ENCODE results near the gene WWOX.

Gene WWOX

DNA sequence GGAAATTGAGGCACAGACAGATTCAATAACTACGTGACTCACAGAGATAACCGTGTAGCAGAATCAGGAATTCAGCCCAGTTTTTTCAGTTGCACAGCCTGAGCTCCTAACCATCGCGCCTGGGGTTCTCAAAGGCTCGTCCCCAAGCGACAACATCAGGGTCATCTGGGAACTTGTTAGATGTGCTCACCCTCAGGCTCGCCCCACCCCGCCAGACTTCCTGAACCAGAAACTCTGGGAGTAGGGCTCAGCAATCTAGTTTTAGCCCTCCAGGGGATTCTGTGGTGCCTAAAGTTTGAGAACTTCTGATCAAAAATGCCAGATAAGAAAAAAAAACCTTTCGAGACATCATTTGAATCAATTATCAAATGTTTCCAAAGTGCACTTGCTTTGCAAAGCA, 559.8 kb downstream of the WWOX start:
- H3K4me3 ChIP-seq, result no peak overlapping the region
- no peaks in the 10 kb centered on the region for H3K9me3 ChIP-seq (ENCODE audit: low read depth, low read length)
- no peak for TF ChIP-seq EZH2 (IDR thresholded peaks at IDR 0.05)
- no peak for TF ChIP-seq FOXP2 (optimal IDR thresholded peaks at IDR 0.05; ENCODE audit: control extremely low read depth, extremely low read length, insufficient read depth)
- TF ChIP-seq POLR2AphosphoS5 (IDR thresholded peaks at IDR 0.05; ENCODE audit: borderline replicate concordance, low read depth, low read length), result no peak
- no peak overlapping the region for H3K9ac ChIP-seq (ENCODE audit: insufficient read length)
- DNase-seq (ENCODE audit: low read depth, low spot score), result no peak
- no peaks in the 10 kb centered on the region for H3K36me3 ChIP-seq (ENCODE audit: insufficient read depth, low read length)
- no peak overlapping the region for H3K27ac ChIP-seq

DNA sequence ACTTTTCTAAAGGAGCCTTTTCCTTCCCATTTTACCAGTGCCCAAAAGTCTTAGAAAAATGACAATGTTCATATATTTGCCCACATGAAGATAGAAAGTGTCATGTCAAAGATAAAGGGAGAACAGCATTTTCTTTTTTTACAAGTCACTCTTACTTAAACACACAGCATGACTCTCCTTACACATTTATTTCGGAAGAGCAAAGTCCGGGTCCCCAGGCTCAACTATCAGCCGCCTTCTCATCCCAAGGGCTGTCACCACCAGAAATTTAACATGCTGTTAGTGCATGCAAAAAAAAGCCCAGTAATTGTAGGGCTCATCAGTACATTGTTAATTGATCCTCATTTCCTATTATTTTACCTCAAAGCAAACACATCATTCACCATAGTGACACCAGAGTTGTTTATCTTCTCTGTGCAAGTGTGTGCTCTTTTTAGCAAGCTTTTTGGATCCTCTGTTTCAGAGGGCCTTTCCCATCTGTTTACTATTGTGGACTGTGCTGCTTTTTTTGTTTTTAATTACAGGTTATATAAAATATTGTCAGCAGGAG, 560.3 kb downstream of the WWOX start:
- H3K9me3 ChIP-seq (ENCODE audit: low read depth, low read length), result no peaks in the 10 kb centered on the region
- H3K27ac ChIP-seq, result no peak overlapping the region
- no peak for TF ChIP-seq POLR2AphosphoS5 (IDR thresholded peaks at IDR 0.05; ENCODE audit: borderline replicate concordance, low read depth, low read length)
- no peak for TF ChIP-seq EZH2 (IDR thresholded peaks at IDR 0.05)
- TF ChIP-seq FOXP2 (optimal IDR thresholded peaks at IDR 0.05; ENCODE audit: control extremely low read depth, extremely low read length, insufficient read depth), result no peak
- H3K4me3 ChIP-seq, result no peak overlapping the region
- DNase-seq (ENCODE audit: low read depth, low spot score), result no peak
- no peak overlapping the region for H3K9ac ChIP-seq (ENCODE audit: insufficient read length)
- no peaks in the 10 kb centered on the region for H3K36me3 ChIP-seq (ENCODE audit: insufficient read depth, low read length)

- no peak overlapping the region for H3K27ac ChIP-seq
- no peaks in the 10 kb centered on the region for H3K36me3 ChIP-seq (ENCODE audit: insufficient read depth, low read length)
- no peaks in the 10 kb centered on the region for H3K9me3 ChIP-seq (ENCODE audit: low read depth, low read length)
- TF ChIP-seq EZH2 (IDR thresholded peaks at IDR 0.05) (no peak), POLR2AphosphoS5 (IDR thresholded peaks at IDR 0.05; ENCODE audit: borderline replicate concordance, low read depth, low read length) (no peak), FOXP2 (optimal IDR thresholded peaks at IDR 0.05; ENCODE audit: control extremely low read depth, extremely low read length, insufficient read depth) (no peak)
- no peak for DNase-seq (ENCODE audit: low read depth, low spot score)
- H3K4me3 ChIP-seq, result no peak overlapping the region
- H3K9ac ChIP-seq (ENCODE audit: insufficient read length), result no peak overlapping the region
These were observed 561.3 kb downstream of the WWOX start for GRCh38 chr16:78660795-78661194.

GRCh38 chr16:78663690-78664089, 564.2 kb downstream of the WWOX start:
- Histone ChIP-seq H3K4me3 (no peak overlapping the region), H3K27ac (no peak overlapping the region), H3K9me3 (ENCODE audit: low read depth, low read length) (no peaks in the 10 kb centered on the region), H3K9ac (ENCODE audit: insufficient read length) (no peak overlapping the region), H3K36me3 (ENCODE audit: insufficient read depth, low read length) (no peaks in the 10 kb centered on the region)
- TF ChIP-seq FOXP2 (optimal IDR thresholded peaks at IDR 0.05; ENCODE audit: control extremely low read depth, extremely low read length, insufficient read depth) (no peak), EZH2 (IDR thresholded peaks at IDR 0.05) (no peak), POLR2AphosphoS5 (IDR thresholded peaks at IDR 0.05; ENCODE audit: borderline replicate concordance, low read depth, low read length) (no peak)
- DNase-seq (ENCODE audit: low read depth, low spot score), result no peak

DNA sequence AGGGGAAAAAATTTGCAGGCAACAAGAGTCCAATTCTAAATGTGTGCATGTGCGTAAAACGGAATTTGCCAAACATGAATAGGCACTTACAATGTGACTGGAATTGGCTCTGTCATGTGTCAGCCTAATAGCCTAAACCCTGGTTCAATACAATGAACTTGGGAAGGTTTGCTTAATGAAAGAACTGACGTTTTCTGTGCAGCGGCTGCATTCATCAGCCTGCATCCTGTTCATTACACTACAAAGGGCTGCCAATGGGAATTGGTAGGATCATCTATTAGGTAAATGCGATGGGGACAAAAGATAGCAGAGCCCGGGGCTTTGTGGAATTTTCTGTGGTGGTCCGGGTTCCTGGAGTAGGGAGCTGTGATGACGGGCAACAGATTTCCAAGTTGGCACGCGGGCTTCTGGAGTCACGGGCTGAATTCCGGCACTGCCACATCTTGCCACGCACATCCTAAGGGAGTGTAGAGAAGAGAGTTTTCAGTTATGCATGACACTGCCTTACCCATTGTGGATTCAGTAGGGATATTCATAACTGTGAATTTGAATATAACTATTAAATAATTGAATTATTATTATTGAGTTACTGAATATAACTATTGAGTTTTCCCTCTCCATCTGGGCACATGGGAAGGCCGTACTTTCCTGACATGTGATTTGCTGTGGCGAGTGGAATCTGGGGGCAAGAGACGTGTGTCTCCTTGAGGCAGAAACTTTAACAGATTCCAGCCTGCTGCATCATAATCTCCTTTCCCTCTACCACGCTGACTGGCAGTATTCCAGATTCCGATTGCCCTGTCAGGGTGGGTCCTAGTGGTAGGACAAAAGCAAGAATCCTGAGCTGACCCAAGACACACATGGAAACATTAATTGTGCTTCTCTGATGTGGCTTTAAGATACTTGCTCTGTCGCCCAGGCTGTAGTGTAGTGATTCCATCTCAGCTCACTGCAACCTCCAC, 565.6 kb downstream of the WWOX start:
- H3K36me3 ChIP-seq (ENCODE audit: insufficient read depth, low read length), result no peaks in the 10 kb centered on the region
- no peak overlapping the region for H3K9ac ChIP-seq (ENCODE audit: insufficient read length)
- TF ChIP-seq EZH2 (IDR thresholded peaks at IDR 0.05) (no peak), POLR2AphosphoS5 (IDR thresholded peaks at IDR 0.05; ENCODE audit: borderline replicate concordance, low read depth, low read length) (no peak), FOXP2 (optimal IDR thresholded peaks at IDR 0.05; ENCODE audit: control extremely low read depth, extremely low read length, insufficient read depth) (no peak)
- no peak overlapping the region for H3K27ac ChIP-seq
- DNase-seq (ENCODE audit: low read depth, low spot score), result no peak
- no peak overlapping the region for H3K4me3 ChIP-seq
- H3K9me3 ChIP-seq (ENCODE audit: low read depth, low read length), result no peaks in the 10 kb centered on the region

DNA sequence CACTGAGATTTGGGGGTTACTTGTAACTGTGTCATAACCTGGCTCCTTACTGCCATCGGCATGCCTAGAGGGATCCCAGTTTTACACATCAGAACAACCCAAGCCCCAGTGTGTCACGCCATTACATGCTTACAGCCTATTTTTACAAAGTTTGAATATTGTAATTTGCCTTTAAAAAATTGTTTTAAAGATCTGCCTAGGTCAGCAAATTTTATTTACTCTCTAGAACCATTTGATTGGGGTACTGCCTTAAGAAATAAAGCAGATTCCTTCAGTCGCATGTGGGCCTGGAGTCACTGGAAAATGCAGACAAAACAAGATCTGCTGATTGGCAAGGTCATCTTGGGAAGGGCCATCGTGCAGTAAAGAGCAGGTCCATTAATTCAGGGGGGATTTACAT, 566.9 kb downstream of the WWOX start:
- TF ChIP-seq FOXP2 (optimal IDR thresholded peaks at IDR 0.05; ENCODE audit: control extremely low read depth, extremely low read length, insufficient read depth) (no peak), EZH2 (IDR thresholded peaks at IDR 0.05) (no peak), POLR2AphosphoS5 (IDR thresholded peaks at IDR 0.05; ENCODE audit: borderline replicate concordance, low read depth, low read length) (no peak)
- Histone ChIP-seq H3K36me3 (ENCODE audit: insufficient read depth, low read length) (no peaks in the 10 kb centered on the region), H3K9ac (ENCODE audit: insufficient read length) (no peak overlapping the region), H3K4me3 (no peak overlapping the region), H3K9me3 (ENCODE audit: low read depth, low read length) (no peaks in the 10 kb centered on the region), H3K27ac (no peak overlapping the region)
- DNase-seq (ENCODE audit: low read depth, low spot score), result no peak

DNA sequence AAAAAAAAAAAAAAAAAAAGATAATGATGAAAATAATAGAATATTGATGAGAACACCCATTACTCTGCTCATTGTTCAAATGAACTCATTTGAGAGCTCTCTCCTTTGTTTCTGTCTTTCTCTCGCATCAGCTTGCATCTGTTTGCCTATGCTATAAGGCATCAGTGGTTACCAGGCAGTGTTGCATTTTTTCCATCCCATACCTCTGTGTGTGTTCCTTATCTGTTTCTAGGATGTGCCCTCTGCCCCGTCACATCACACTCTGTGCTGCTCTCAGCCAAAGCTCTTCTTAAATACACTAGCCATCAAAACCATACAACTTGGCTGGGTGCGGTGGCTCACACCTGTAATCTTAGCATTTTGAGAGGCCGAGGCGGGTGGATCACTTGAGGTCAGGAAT, 568.2 kb downstream of the WWOX start:
- H3K27ac ChIP-seq, result no peak overlapping the region
- no peak overlapping the region for H3K4me3 ChIP-seq
- TF ChIP-seq FOXP2 (optimal IDR thresholded peaks at IDR 0.05; ENCODE audit: control extremely low read depth, extremely low read length, insufficient read depth) (no peak), EZH2 (IDR thresholded peaks at IDR 0.05) (no peak), POLR2AphosphoS5 (IDR thresholded peaks at IDR 0.05; ENCODE audit: borderline replicate concordance, low read depth, low read length) (no peak)

DNA sequence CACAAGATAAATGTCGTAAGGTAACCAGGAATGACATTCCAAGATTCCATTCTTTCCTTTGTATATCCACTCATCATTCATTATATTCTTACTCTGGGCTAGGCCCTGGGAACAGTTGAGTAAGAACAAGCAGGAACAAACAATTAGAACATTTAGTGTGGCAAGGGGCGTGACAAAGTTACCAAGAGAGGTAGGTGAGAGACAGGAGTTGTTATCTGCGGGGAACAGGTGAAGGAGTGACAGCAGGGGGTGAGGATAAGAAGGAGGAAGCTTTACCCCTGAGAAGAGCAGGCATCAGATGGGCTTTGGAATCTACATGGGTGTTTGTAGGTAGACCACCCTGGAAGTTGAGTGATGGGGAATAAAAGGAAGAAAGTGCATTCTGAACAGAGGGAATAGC, 568.9 kb downstream of the WWOX start:
- no peak for DNase-seq (ENCODE audit: low read depth, low spot score)
- H3K9ac ChIP-seq (ENCODE audit: insufficient read length), result no peak overlapping the region
- no peak overlapping the region for H3K4me3 ChIP-seq
- H3K27ac ChIP-seq, result no peak overlapping the region
- H3K9me3 ChIP-seq (ENCODE audit: low read depth, low read length), result no peaks in the 10 kb centered on the region
- no peaks in the 10 kb centered on the region for H3K36me3 ChIP-seq (ENCODE audit: insufficient read depth, low read length)
- no peak for TF ChIP-seq EZH2 (IDR thresholded peaks at IDR 0.05)
- no peak for TF ChIP-seq POLR2AphosphoS5 (IDR thresholded peaks at IDR 0.05; ENCODE audit: borderline replicate concordance, low read depth, low read length)
- TF ChIP-seq FOXP2 (optimal IDR thresholded peaks at IDR 0.05; ENCODE audit: control extremely low read depth, extremely low read length, insufficient read depth), result no peak

More for the DNA sequence above, 568.2 kb downstream of the WWOX start:
- no peaks in the 10 kb centered on the region for H3K36me3 ChIP-seq (ENCODE audit: insufficient read depth, low read length)
- DNase-seq (ENCODE audit: low read depth, low spot score), result no peak
- no peak overlapping the region for H3K9ac ChIP-seq (ENCODE audit: insufficient read length)
- no peaks in the 10 kb centered on the region for H3K9me3 ChIP-seq (ENCODE audit: low read depth, low read length)

Data from SK-N-MC (cell line).